Measurements from ENCODE around the gene IFI30. TPM values are rescaled to one million over a fixed set of nuclear protein-coding genes. Genes with fewer than 3 reads are reported as not detected.
"Not testable (repeated sequence)": the region's sequence is repeated elsewhere in the genome, so short reads cannot be mapped to it uniquely, and the experiment has no call there.

Gene IFI30
- total RNA-seq, 1 donor from 2014 or later: not detected

DNA sequence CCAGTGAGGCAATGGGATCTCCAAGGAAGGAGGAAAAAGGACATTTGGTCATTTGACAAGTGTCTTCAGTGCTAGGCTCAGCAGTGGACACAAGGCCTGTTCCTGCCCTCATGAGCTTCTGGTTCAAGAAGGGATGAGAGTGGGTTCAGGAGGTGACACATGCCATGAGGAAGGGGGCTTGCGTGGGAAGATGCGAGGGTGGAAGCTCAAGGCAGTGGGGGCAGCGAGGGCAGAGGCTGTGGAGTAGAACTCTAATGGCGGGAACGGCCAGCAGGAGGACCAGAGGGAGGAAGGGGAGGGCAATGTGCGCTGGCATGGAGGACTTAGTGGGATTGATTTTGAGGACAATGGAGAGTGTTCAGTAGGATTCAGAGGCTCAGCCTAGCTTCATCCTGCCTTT lies 17.3 kb upstream of the IFI30 start:
- Mint-ChIP-seq H3K36me3 (ENCODE audit: low read depth, unreplicated experiment) (peaks cover 9% of the 10 kb centered on the region), H3K9me3 (ENCODE audit: unreplicated experiment) (no peaks in the 10 kb centered on the region), H3K4me1 (ENCODE audit: unreplicated experiment) (peaks cover 11% of the 10 kb centered on the region), H3K27ac (ENCODE audit: unreplicated experiment) (no peak overlapping the region), H3K27me3 (ENCODE audit: unreplicated experiment) (peaks cover 19% of the 10 kb centered on the region), H3K4me3 (ENCODE audit: unreplicated experiment) (peak overlapping the region; percentile 73)
- TF ChIP-seq, protein P1, sequence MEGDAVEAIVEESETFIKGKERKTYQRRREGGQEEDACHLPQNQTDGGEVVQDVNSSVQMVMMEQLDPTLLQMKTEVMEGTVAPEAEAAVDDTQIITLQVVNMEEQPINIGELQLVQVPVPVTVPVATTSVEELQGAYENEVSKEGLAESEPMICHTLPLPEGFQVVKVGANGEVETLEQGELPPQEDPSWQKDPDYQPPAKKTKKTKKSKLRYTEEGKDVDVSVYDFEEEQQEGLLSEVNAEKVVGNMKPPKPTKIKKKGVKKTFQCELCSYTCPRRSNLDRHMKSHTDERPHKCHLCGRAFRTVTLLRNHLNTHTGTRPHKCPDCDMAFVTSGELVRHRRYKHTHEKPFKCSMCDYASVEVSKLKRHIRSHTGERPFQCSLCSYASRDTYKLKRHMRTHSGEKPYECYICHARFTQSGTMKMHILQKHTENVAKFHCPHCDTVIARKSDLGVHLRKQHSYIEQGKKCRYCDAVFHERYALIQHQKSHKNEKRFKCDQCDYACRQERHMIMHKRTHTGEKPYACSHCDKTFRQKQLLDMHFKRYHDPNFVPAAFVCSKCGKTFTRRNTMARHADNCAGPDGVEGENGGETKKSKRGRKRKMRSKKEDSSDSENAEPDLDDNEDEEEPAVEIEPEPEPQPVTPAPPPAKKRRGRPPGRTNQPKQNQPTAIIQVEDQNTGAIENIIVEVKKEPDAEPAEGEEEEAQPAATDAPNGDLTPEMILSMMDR (IDR thresholded peaks at IDR 0.05; ENCODE audit: unreplicated experiment): no peak
- no peak for DNase-seq (ENCODE audit: low spot score)

DNA sequence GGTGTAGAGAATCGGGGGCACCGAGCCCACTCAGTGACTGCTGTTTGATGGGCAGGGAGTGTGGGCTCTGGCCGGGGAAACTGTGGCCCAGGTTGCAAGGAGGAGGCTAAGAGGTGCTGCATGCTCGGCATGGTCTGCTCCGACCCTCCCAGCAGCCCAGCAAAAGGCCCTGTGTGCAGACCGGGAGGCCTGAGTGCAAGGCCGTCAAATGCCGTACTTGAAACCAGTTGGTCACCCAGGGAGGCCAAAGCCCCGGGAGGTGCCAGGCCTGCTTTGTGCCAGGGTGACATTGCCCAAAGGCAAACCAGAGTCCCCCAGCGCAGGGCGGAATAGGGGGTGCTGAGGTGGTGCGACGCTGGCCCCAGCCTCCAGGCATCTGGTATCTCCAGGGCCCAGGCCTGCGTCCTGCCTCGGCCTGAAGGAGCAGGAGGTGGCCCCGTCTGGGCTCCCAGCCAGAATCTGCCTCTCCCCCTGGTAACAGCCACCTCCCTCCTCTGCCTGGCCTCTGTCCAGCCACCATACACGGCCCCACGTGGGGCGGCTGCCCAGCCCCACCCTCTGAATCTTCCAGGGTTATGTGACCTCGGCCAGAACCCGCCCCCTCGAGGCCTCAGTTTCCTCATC lies 16.7 kb upstream of the IFI30 start:
- Mint-ChIP-seq H3K9me3 (ENCODE audit: unreplicated experiment) (no peaks in the 10 kb centered on the region), H3K27ac (ENCODE audit: unreplicated experiment) (no peak overlapping the region), H3K4me1 (ENCODE audit: unreplicated experiment) (peaks cover 11% of the 10 kb centered on the region), H3K36me3 (ENCODE audit: low read depth, unreplicated experiment) (peaks cover 9% of the 10 kb centered on the region), H3K4me3 (ENCODE audit: unreplicated experiment) (no peak overlapping the region), H3K27me3 (ENCODE audit: unreplicated experiment) (peaks cover 17% of the 10 kb centered on the region)
- TF ChIP-seq, protein P1 (IDR thresholded peaks at IDR 0.05; ENCODE audit: unreplicated experiment): no peak
- no peak for DNase-seq (ENCODE audit: low spot score)

DNA sequence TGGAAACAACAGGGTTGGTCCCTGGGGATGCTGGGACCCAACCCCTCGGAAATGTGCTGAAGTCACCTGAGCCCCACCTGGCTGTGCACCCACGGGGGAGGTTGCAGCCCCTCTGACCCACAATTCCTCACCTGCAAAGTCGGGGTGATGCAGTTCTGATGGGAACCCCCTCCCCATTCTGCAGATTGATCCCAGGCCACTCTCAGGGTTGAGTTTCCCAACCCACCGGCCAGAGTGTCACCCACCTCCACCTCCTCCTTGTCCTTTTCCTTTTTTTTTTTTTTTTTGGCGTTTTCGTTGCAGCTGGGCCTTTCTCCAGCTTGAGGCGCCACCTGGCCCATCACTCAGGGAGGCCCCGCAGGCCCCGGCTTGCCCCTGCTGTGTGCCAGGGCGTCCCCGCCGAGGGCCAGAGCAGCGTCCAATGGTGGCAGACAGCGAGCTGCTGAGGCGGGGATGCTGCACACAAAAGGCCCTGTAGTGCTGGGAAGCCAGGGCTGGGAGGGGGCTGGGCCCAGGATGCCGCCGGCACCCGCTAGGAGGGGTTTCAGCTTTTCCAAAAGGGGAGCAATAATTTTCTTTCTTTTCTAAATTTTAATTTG lies 16.0 kb upstream of the IFI30 start:
- Mint-ChIP-seq H3K27ac (ENCODE audit: unreplicated experiment) (no peak overlapping the region), H3K4me1 (ENCODE audit: unreplicated experiment) (peaks cover 8% of the 10 kb centered on the region), H3K4me3 (ENCODE audit: unreplicated experiment) (no peak overlapping the region), H3K27me3 (ENCODE audit: unreplicated experiment) (peaks cover 13% of the 10 kb centered on the region), H3K9me3 (ENCODE audit: unreplicated experiment) (no peaks in the 10 kb centered on the region), H3K36me3 (ENCODE audit: low read depth, unreplicated experiment) (peaks cover 9% of the 10 kb centered on the region)
- TF ChIP-seq, protein P1 (IDR thresholded peaks at IDR 0.05; ENCODE audit: unreplicated experiment): no peak
- no peak for DNase-seq (ENCODE audit: low spot score)

DNA sequence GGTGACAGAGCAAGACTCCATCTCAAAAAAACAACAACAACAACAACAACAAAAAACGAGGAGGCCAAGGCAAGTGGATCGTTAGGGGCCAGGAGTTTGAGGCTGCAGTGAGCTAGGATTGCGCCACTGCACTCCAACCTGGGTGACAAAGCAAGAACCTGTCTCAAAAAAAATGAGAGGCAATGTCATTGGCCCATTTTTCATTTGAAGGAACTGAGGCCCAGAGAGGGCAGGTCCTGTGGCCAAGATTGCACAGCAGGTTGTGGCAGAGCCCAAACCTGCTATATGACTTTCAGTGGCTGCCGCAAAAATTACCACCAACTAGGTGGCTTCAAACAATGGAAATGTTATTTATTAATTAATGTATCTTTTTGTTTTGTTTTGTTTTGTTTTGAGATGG lies 15.1 kb upstream of the IFI30 start:
- no peak overlapping the region for H3K4me3 Mint-ChIP-seq (ENCODE audit: unreplicated experiment)
- peaks cover 7% of the 10 kb centered on the region for H3K4me1 Mint-ChIP-seq (ENCODE audit: unreplicated experiment)
- no peak for DNase-seq (ENCODE audit: low spot score)
- H3K27me3 Mint-ChIP-seq (ENCODE audit: unreplicated experiment): peaks cover 12% of the 10 kb centered on the region
- no peak overlapping the region for H3K27ac Mint-ChIP-seq (ENCODE audit: unreplicated experiment)
- H3K36me3 Mint-ChIP-seq (ENCODE audit: low read depth, unreplicated experiment): peaks cover 13% of the 10 kb centered on the region
- TF ChIP-seq, protein P1 (IDR thresholded peaks at IDR 0.05; ENCODE audit: unreplicated experiment): no peak
- H3K9me3 Mint-ChIP-seq (ENCODE audit: unreplicated experiment): no peaks in the 10 kb centered on the region

DNA sequence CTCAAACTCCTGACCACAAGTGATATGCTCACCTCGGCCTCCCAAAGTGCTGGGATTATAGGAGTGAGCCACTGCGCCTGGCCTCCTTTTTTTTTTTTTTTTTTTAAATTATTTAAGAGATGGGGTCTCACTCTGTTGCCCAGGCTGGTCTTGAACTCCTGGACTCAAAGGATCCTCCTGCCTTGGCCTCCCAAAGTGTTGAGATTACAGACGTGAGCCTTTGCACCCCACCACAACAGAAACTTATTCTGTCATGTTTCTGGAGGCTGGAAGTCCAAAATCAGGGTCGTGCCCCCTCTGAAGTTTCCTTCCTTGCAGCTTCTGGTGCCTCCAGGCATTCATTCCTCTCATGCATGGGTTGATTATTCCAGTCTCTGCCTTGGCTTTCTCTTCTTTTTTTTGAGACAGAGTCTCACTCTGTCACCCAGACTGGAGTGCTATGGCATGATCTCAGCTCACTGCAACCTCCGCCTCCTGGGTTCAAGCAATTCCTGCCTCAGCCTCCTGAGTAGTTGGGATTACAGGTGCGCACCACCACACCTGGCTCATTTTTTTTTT lies 14.5 kb upstream of the IFI30 start:
- not testable (repeated sequence) for H3K4me3 Mint-ChIP-seq (ENCODE audit: unreplicated experiment); H3K9me3 Mint-ChIP-seq (ENCODE audit: unreplicated experiment); DNase-seq (ENCODE audit: low spot score); H3K4me1 Mint-ChIP-seq (ENCODE audit: unreplicated experiment); H3K27ac Mint-ChIP-seq (ENCODE audit: unreplicated experiment)
- peaks cover 17% of the 10 kb centered on the region for H3K36me3 Mint-ChIP-seq (ENCODE audit: low read depth, unreplicated experiment)
- H3K27me3 Mint-ChIP-seq (ENCODE audit: unreplicated experiment): peaks cover 12% of the 10 kb centered on the region

Measured in endothelial cell (in vitro differentiated cells).